Neural progenitor cell (in vitro differentiated cells): ENCODE results near the gene ERO1A.
"Not testable (repeated sequence)": the region's sequence is repeated elsewhere in the genome, so short reads cannot be mapped to it uniquely, and the experiment has no call there.

Experiments used
- CTCF ChIP-seq: fragments of 200-600 bp; sonication (generic); IDR thresholded peaks from 2 replicates; pipeline ENCODE4 v1.5.1; 2017; ENCODE audit warnings: antibody characterized with exemption, mild to moderate bottlenecking
- EZH2 ChIP-seq: fragments of 200-600 bp; sonication (generic); IDR thresholded peaks from 2 replicates; pipeline ENCODE4 v1.6.1; 2017; ENCODE audit warnings: antibody characterized with exemption, mild to moderate bottlenecking, moderate library complexity

DNA sequence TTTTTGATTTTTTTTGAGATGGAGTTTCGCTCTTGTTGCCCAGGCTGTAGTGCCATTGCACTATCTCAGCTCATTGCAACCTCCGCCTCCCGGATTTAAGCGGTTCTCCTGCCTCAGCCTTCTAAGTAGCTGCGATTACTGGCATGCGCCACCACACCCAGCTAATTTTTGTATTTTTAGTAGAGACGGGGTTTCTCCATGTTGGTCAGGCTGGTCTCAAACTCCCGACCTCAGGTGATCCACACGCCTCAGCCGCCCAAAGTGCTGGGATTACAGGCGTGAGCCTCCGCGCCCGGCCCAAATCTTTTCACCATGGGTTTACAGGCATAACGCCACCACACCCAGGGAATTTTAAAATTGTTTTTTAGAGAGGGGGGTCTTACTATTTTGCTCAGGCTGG lies 33.7 kb upstream of the ERO1A start:
- not testable (repeated sequence) for TF ChIP-seq CTCF, EZH2
